A549 (cell line): ENCODE measurements around the gene SPSB4. TPM values are rescaled to one million over a fixed set of nuclear protein-coding genes. Genes with fewer than 3 reads are reported as not detected.

Experiments
- ATAC-seq, 2 experiments: fragments of 200-7000 bp in 1 of 2; fragments of >200 bp in 1 of 2; cut with Nextera tagmentation in 1 of 2; cut with Tn5 transposase in 1 of 2; 3 replicates each; pipeline versions ENCODE4 v1.8.0 to v1.9.1; 2018 to 2020; ENCODE audit warnings: mild to moderate bottlenecking in 1 of 2, moderate library complexity in 1 of 2
- CTCF ChIA-PET: fragments of 300-600 bp; sonication (Branson Sonifier 250); formaldehyde crosslinking; extraction: SDS; loops from one replicate; lab custom pipeline; 2021; ENCODE audit warnings: antibody characterized with exemption, inconsistent platforms; lab: Yijun Ruan, JAX
- POLR2A ChIA-PET: fragments of 350-600 bp; formaldehyde crosslinking; extraction: SDS; loops from one replicate; lab custom pipeline; 2021; ENCODE audit warnings: antibody characterized with exemption, inconsistent platforms; lab: Yijun Ruan, JAX
- DNase-seq, 2 experiments: peaks; one replicate each; pipeline versions ENCODE4 v3.0.0 to v3.0.0-alpha.2; 2011 to 2016; ENCODE audit warnings: low read depth in 1 of 2, low spot score in 1 of 2
- FAIRE-seq: peaks from 2 replicates; lab custom pipeline; 2011; peaks lifted over from hg19 to GRCh38; lab: Jason Lieb, UNC
- H3K27ac ChIP-seq, 2 experiments: fragments of >200 bp; sonication (Bioruptor Twin); formaldehyde crosslinking; 3 replicates each; pipeline ENCODE4 v1.5.1; 2016 to 2017
- H3K4me1 ChIP-seq: fragments of >200 bp; sonication (Bioruptor Twin); formaldehyde crosslinking; 3 replicates; pipeline ENCODE4 v1.6.1; 2016
- H3K4me2 ChIP-seq: fragments of >200 bp; sonication (Bioruptor Twin); formaldehyde crosslinking; 3 replicates; pipeline ENCODE4 v1.6.1; 2016
- H3K4me3 ChIP-seq: fragments of >200 bp; sonication (Bioruptor Twin); formaldehyde crosslinking; 3 replicates; pipeline ENCODE4 v1.5.1; 2016
- H3K9me3 ChIP-seq: fragments of >200 bp; sonication (Bioruptor Twin); formaldehyde crosslinking; 3 replicates; pipeline ENCODE4 v1.6.1; 2016
- CBX2 ChIP-seq: fragments of 200-600 bp; sonication (generic); IDR thresholded peaks from 2 replicates; pipeline ENCODE4 v1.6.1; 2016; ENCODE audit warnings: low read depth, mild to moderate bottlenecking, borderline replicate concordance
- CEBPB ChIP-seq, 2 experiments: fragments of >200 bp in 1 of 2; sonication (Bioruptor Twin) in 1 of 2; formaldehyde crosslinking in 1 of 2; IDR thresholded peaks; 2 replicates each; pipeline ENCODE4 v1.6.1; 2012 to 2016
- CHD2 ChIP-seq: fragments of 150-350 bp; IDR thresholded peaks from 2 replicates; pipeline ENCODE4 v1.6.1; 2014; ENCODE audit warnings: low read length; ENCODE audit not compliant: partially characterized antibody
- CHD4 ChIP-seq: fragments of 200-600 bp; sonication (generic); IDR thresholded peaks from 2 replicates; pipeline ENCODE4 v1.6.1; 2016; ENCODE audit warnings: antibody characterized with exemption, mild to moderate bottlenecking, borderline replicate concordance
- EP300 ChIP-seq, 2 experiments: fragments of >200 bp; sonication (Bioruptor Twin); formaldehyde crosslinking; IDR thresholded peaks; 2 replicates in 1 of 2; 3 replicates in 1 of 2; pipeline ENCODE4 v1.6.1; 2016 to 2017
- ESRRA ChIP-seq: fragments of 150-350 bp; IDR thresholded peaks from 2 replicates; pipeline ENCODE4 v1.6.1; 2014; ENCODE audit warnings: mild to moderate bottlenecking, low read length, borderline replicate concordance
- JUNB ChIP-seq: fragments of >200 bp; sonication (Bioruptor Twin); formaldehyde crosslinking; IDR thresholded peaks from 2 replicates; pipeline ENCODE4 v1.6.1; 2016
- KDM5A ChIP-seq: fragments of 200-600 bp; sonication (generic); IDR thresholded peaks from 2 replicates; pipeline ENCODE4 v1.6.1; 2016; ENCODE audit warnings: antibody characterized with exemption, mild to moderate bottlenecking
- MAFK ChIP-seq: fragments of 450-650 bp; IDR thresholded peaks from 2 replicates; pipeline ENCODE4 v1.6.1; 2014; ENCODE audit not compliant: partially characterized antibody
- MAZ ChIP-seq: fragments of 150-350 bp; IDR thresholded peaks from 2 replicates; pipeline ENCODE4 v1.6.1; 2014; ENCODE audit warnings: antibody characterized with exemption, low read depth, low read length, borderline replicate concordance
- NPAS2 ChIP-seq: fragments of 250-450 bp; sonication (Bioruptor Pico); IDR thresholded peaks from 2 replicates; pipeline ENCODE4 v1.8.0; 2022; ENCODE audit warnings: mild to moderate bottlenecking, moderate library complexity, borderline replicate concordance
- RARB ChIP-seq: fragments of 250-450 bp; sonication (Bioruptor Pico); IDR thresholded peaks from 2 replicates; pipeline ENCODE4 v1.8.0; 2021; ENCODE audit warnings: mild to moderate bottlenecking, moderate library complexity
- RCOR1 ChIP-seq: fragments of 150-350 bp; IDR thresholded peaks from 2 replicates; pipeline ENCODE4 v1.6.1; 2014; ENCODE audit warnings: antibody characterized with exemption, low read length, low read depth
- RFX5 ChIP-seq: fragments of 450-650 bp; IDR thresholded peaks from 2 replicates; pipeline ENCODE4 v1.7.1; 2014; ENCODE audit warnings: antibody characterized with exemption, mild to moderate bottlenecking, moderate library complexity
- SMC3 ChIP-seq: fragments of >200 bp; sonication (Bioruptor Twin); formaldehyde crosslinking; IDR thresholded peaks from 3 replicates; pipeline ENCODE4 v1.6.1; 2018; ENCODE audit warnings: inconsistent platforms
- SREBF2 ChIP-seq: fragments of 450-650 bp; IDR thresholded peaks from 2 replicates; pipeline ENCODE4 v1.6.1; 2014; ENCODE audit warnings: mild to moderate bottlenecking, moderate library complexity
- ZC3H11A ChIP-seq: fragments of 450-650 bp; IDR thresholded peaks from 2 replicates; pipeline ENCODE4 v1.6.1; 2014; ENCODE audit warnings: antibody characterized with exemption, mild to moderate bottlenecking
- ZFP36 ChIP-seq: fragments of 450-650 bp; IDR thresholded peaks from 2 replicates; pipeline ENCODE4 v1.6.1; 2014; ENCODE audit warnings: borderline replicate concordance; ENCODE audit not compliant: partially characterized antibody
- ZNF302 ChIP-seq: fragments of 250-450 bp; sonication (Bioruptor Pico); IDR thresholded peaks from 2 replicates; pipeline ENCODE4 v1.9.0; 2021; ENCODE audit warnings: inconsistent platforms, mild to moderate bottlenecking, moderate library complexity
- WGBS: methylation state at CpG from one replicate; pipeline ENCODE4 v1.1.6; 2017; ENCODE audit errors: missing lambda C conversion rate; 5-methylcytosine and 5-hydroxymethylcytosine counted together
- polyA plus RNA-seq, 4 experiments: library from polyadenylated mRNA; depleted of rRNA in 3 of 4; stranded (reverse); fragments of >200 nt; fragmentation: RNase III in 1 of 4; extraction: RNeasy Plus Mini Kit Qiagen cat#74134 plus additional on column Dnase treatment in 1 of 4; gene quantifications; 2 replicates in 3 of 4; 3 replicates in 1 of 4; pipeline ENCODE4 v1.2.3, GENCODE V29; 2011 to 2017
- TF ChIP-seq, protein P1 (sequence below): fragments of >200 bp; sonication (Bioruptor Twin); formaldehyde crosslinking; IDR thresholded peaks from 3 replicates; pipeline ENCODE4 v1.6.1; 2016
- TF ChIP-seq, protein P2 (sequence below): IDR thresholded peaks from 2 replicates; pipeline ENCODE4 v1.6.1; 2012
- TF ChIP-seq, protein P3 (sequence below): fragments of 450-650 bp; IDR thresholded peaks from 2 replicates; pipeline ENCODE4 v1.6.1; 2014; ENCODE audit warnings: antibody characterized with exemption
- TF ChIP-seq, protein P4 (sequence below): fragments of >200 bp; sonication (Bioruptor Twin); formaldehyde crosslinking; IDR thresholded peaks from 3 replicates; pipeline ENCODE4 v1.5.1; 2016
- TF ChIP-seq, protein P5 (sequence below): fragments of 250-450 bp; sonication (Bioruptor Pico); IDR thresholded peaks from 2 replicates; pipeline ENCODE4 v1.5.0; 2020; ENCODE audit warnings: low read depth, mild to moderate bottlenecking, moderate library complexity

Gene SPSB4
- polyA plus RNA-seq, 2 of the 4 experiments (the other 2 are of a cell fraction) = 0.03 to 0.04 TPM

DNA sequence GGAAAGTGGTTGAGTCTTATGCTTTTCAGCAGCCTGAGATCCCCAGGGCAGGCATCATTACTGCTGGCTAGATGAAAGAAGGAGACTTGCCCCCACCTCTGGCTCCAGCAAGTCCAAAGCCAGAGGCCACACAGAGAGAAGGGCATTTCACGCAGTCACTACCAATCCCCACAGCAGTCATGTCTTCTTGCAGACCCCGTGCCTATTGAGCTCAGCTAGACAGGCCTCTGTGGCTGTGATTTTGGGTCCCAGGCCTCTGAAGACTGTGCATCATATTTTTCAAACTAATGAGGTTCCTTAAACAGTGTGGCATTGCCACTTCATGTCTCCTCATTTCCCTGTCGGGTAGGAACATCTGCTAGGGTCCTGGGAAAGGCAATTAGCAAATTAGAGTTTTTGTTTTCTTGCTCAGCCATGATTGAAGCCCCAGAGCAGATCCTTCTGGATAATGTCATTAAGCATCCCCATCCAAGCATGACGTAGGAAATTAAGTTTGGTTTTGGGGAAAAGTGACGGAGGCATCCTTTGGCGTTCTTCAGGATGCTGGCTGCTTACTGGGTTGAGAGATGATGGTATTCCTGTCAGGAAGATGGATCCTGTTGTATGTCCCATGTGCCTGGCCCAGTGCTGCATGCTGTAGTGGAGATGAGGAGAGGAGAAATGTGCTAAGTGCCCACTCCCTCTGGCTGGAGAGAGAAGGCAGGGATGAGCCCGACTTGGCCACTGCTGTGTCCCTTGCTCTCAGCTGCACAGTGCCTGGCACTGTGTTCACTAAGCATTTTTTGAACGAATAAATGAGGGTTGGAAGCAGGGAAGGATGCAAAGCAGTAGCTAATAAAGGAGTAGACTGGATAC is 7.0 kb downstream of the SPSB4 start:
- DNase-seq (no peak), FAIRE-seq (no peak), ATAC-seq (no peak)
- H3K4me1 ChIP-seq = no peaks in the 10 kb centered on the region
- no peak overlapping the region for H3K4me3 ChIP-seq
- H3K9me3 ChIP-seq = no peaks in the 10 kb centered on the region
- no peak overlapping the region for H3K4me2 ChIP-seq
- TF ChIP-seq, protein P1, sequence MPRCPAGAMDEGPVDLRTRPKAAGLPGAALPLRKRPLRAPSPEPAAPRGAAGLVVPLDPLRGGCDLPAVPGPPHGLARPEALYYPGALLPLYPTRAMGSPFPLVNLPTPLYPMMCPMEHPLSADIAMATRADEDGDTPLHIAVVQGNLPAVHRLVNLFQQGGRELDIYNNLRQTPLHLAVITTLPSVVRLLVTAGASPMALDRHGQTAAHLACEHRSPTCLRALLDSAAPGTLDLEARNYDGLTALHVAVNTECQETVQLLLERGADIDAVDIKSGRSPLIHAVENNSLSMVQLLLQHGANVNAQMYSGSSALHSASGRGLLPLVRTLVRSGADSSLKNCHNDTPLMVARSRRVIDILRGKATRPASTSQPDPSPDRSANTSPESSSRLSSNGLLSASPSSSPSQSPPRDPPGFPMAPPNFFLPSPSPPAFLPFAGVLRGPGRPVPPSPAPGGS = no peak
- TF ChIP-seq ESRRA = no peak
- TF ChIP-seq SREBF2 = no peak
- no peak for TF ChIP-seq ZC3H11A
- TF ChIP-seq SMC3 = no peak
- no peak for TF ChIP-seq JUNB
- TF ChIP-seq, protein P2, sequence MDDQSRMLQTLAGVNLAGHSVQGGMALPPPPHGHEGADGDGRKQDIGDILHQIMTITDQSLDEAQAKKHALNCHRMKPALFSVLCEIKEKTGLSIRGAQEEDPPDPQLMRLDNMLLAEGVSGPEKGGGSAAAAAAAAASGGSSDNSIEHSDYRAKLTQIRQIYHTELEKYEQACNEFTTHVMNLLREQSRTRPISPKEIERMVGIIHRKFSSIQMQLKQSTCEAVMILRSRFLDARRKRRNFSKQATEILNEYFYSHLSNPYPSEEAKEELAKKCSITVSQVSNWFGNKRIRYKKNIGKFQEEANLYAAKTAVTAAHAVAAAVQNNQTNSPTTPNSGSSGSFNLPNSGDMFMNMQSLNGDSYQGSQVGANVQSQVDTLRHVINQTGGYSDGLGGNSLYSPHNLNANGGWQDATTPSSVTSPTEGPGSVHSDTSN = no peak
- TF ChIP-seq RFX5 = no peak
- TF ChIP-seq CHD2 = no peak
- TF ChIP-seq EP300 (IDR thresholded peaks at IDR 0.05) = no peak
- WGBS = 27% methylated on average over 6 of the region's 8 CpGs
- CTCF ChIA-PET = no interaction called here
- H3K27ac ChIP-seq = no peak overlapping the region
- POLR2A ChIA-PET = no interaction called here

DNA sequence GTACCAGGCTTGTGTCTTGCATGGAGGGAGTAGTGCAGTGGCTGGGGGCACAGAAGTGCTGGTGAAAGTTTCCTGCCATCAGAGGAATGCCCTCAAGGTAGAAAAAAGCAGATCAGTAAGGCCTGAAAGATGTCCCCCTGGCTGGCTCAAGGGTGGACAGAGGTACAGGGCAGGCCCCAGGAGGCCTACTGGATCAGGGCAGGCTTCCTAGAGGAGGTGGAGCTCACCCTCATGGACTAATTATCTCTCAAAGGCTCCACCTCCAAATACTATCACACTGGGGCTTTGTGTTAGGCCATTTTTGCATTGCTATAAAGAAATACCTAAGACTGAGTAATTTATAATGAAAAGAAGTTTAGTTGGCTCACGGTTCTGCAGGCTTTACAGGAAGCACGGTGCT is 7.8 kb downstream of the SPSB4 start:
- no peak overlapping the region for H3K27ac ChIP-seq
- H3K4me2 ChIP-seq = no peak overlapping the region
- WGBS = 0% methylated on average over 2 of the region's 2 CpGs
- ChIA-PET POLR2A (no interaction called here), CTCF (no interaction called here)
- H3K4me3 ChIP-seq = no peak overlapping the region
- DNase-seq (no peak), FAIRE-seq (no peak), ATAC-seq (no peak)
- H3K4me1 ChIP-seq = no peaks in the 10 kb centered on the region
- no peaks in the 10 kb centered on the region for H3K9me3 ChIP-seq
- TF ChIP-seq CEBPB (IDR thresholded peaks at IDR 0.05) (no peak), RCOR1 (no peak), CHD4 (no peak), ZFP36 (no peak), JUNB (no peak), MAZ (no peak), CBX2 (no peak), SREBF2 (no peak)
- TF ChIP-seq, protein P3, sequence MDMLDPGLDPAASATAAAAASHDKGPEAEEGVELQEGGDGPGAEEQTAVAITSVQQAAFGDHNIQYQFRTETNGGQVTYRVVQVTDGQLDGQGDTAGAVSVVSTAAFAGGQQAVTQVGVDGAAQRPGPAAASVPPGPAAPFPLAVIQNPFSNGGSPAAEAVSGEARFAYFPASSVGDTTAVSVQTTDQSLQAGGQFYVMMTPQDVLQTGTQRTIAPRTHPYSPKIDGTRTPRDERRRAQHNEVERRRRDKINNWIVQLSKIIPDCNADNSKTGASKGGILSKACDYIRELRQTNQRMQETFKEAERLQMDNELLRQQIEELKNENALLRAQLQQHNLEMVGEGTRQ = no peak
- TF ChIP-seq, protein P4, sequence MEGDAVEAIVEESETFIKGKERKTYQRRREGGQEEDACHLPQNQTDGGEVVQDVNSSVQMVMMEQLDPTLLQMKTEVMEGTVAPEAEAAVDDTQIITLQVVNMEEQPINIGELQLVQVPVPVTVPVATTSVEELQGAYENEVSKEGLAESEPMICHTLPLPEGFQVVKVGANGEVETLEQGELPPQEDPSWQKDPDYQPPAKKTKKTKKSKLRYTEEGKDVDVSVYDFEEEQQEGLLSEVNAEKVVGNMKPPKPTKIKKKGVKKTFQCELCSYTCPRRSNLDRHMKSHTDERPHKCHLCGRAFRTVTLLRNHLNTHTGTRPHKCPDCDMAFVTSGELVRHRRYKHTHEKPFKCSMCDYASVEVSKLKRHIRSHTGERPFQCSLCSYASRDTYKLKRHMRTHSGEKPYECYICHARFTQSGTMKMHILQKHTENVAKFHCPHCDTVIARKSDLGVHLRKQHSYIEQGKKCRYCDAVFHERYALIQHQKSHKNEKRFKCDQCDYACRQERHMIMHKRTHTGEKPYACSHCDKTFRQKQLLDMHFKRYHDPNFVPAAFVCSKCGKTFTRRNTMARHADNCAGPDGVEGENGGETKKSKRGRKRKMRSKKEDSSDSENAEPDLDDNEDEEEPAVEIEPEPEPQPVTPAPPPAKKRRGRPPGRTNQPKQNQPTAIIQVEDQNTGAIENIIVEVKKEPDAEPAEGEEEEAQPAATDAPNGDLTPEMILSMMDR = no peak

DNA sequence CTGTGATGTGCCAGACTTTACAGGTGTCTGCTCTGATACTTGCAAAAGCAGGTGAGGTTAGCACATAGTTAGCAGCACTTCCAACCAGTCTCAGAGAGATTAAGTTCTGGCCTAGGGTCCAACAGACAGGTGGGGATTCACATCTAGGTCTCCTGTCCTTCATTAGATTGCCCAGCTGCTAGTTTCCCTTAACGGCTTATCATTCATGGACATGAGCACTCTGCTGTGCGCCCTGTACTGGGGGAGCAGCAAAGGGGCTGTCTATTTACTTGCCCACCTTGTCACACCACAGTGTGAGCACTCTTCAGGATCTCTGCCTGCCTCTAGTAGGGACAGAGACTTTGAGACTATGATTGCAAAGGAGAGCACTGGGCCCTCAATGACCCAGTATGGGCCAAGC is 8.7 kb downstream of the SPSB4 start:
- no peaks in the 10 kb centered on the region for H3K9me3 ChIP-seq
- no peak for DNase-seq
- no peak overlapping the region for H3K4me2 ChIP-seq
- TF ChIP-seq KDM5A (no peak), RARB (CRISPR knock-in tag) (no peak), MAFK (no peak), NPAS2 (CRISPR knock-in tag) (no peak), ZNF302 (no peak)
- TF ChIP-seq, protein P2 = no peak
- TF ChIP-seq, protein P5, sequence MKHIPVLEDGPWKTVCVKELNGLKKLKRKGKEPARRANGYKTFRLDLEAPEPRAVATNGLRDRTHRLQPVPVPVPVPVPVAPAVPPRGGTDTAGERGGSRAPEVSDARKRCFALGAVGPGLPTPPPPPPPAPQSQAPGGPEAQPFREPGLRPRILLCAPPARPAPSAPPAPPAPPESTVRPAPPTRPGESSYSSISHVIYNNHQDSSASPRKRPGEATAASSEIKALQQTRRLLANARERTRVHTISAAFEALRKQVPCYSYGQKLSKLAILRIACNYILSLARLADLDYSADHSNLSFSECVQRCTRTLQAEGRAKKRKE (CRISPR knock-in tag) = no peak
- ChIA-PET CTCF (no interaction called here), POLR2A (no interaction called here)
- ATAC-seq = no peak
- H3K4me3 ChIP-seq = no peak overlapping the region
- no peaks in the 10 kb centered on the region for H3K4me1 ChIP-seq
- 24% methylated on average over 2 of the region's 2 CpGs for WGBS
- no peak for FAIRE-seq
- no peak overlapping the region for H3K27ac ChIP-seq
